A549 (cell line): ENCODE results near the gene PDGFD. TPM values are rescaled to one million over a fixed set of nuclear protein-coding genes. Genes with fewer than 3 reads are reported as not detected.

Experiments used
- ATAC-seq, 2 experiments: fragments of 200-7000 bp in 1 of 2; fragments of >200 bp in 1 of 2; cut with Nextera tagmentation in 1 of 2; cut with Tn5 transposase in 1 of 2; 3 replicates each; pipeline versions ENCODE4 v1.8.0 to v1.9.1; 2018 to 2020; ENCODE audit warnings: mild to moderate bottlenecking in 1 of 2, moderate library complexity in 1 of 2
- CTCF ChIA-PET: fragments of 300-600 bp; sonication (Branson Sonifier 250); formaldehyde crosslinking; extraction: SDS; loops from one replicate; lab custom pipeline; 2021; ENCODE audit warnings: antibody characterized with exemption, inconsistent platforms; lab: Yijun Ruan, JAX
- POLR2A ChIA-PET: fragments of 350-600 bp; formaldehyde crosslinking; extraction: SDS; loops from one replicate; lab custom pipeline; 2021; ENCODE audit warnings: antibody characterized with exemption, inconsistent platforms; lab: Yijun Ruan, JAX
- DNase-seq, 2 experiments: peaks; one replicate each; pipeline versions ENCODE4 v3.0.0 to v3.0.0-alpha.2; 2011 to 2016; ENCODE audit warnings: low read depth in 1 of 2, low spot score in 1 of 2
- FAIRE-seq: peaks from 2 replicates; lab custom pipeline; 2011; peaks lifted over from hg19 to GRCh38; lab: Jason Lieb, UNC
- H3K27ac ChIP-seq, 2 experiments: fragments of >200 bp; sonication (Bioruptor Twin); formaldehyde crosslinking; 3 replicates each; pipeline ENCODE4 v1.5.1; 2016 to 2017
- H3K4me1 ChIP-seq: fragments of >200 bp; sonication (Bioruptor Twin); formaldehyde crosslinking; 3 replicates; pipeline ENCODE4 v1.6.1; 2016
- H3K4me2 ChIP-seq: fragments of >200 bp; sonication (Bioruptor Twin); formaldehyde crosslinking; 3 replicates; pipeline ENCODE4 v1.6.1; 2016
- H3K4me3 ChIP-seq: fragments of >200 bp; sonication (Bioruptor Twin); formaldehyde crosslinking; 3 replicates; pipeline ENCODE4 v1.5.1; 2016
- H3K9me3 ChIP-seq: fragments of >200 bp; sonication (Bioruptor Twin); formaldehyde crosslinking; 3 replicates; pipeline ENCODE4 v1.6.1; 2016
- BCL3 ChIP-seq: fragments of >200 bp; sonication (Bioruptor Twin); formaldehyde crosslinking; IDR thresholded peaks from 3 replicates; pipeline ENCODE4 v1.6.1; 2016
- CBX8 ChIP-seq: fragments of 200-600 bp; sonication (generic); IDR thresholded peaks from 2 replicates; pipeline ENCODE4 v1.6.1; 2016
- EHMT2 ChIP-seq: fragments of 200-600 bp; sonication (generic); IDR thresholded peaks from 2 replicates; pipeline ENCODE4 v1.6.1; 2016; ENCODE audit warnings: antibody characterized with exemption, low read depth, mild to moderate bottlenecking, moderate library complexity
- EP300 ChIP-seq, 2 experiments: fragments of >200 bp; sonication (Bioruptor Twin); formaldehyde crosslinking; IDR thresholded peaks; 2 replicates in 1 of 2; 3 replicates in 1 of 2; pipeline ENCODE4 v1.6.1; 2016 to 2017
- ESRRA ChIP-seq: fragments of 150-350 bp; IDR thresholded peaks from 2 replicates; pipeline ENCODE4 v1.6.1; 2014; ENCODE audit warnings: mild to moderate bottlenecking, low read length, borderline replicate concordance
- FOSB ChIP-seq: fragments of 250-450 bp; sonication (Bioruptor Pico); IDR thresholded peaks from 2 replicates; pipeline ENCODE4 v1.5.0; 2020; ENCODE audit warnings: mild to moderate bottlenecking, moderate library complexity
- FOSL2 ChIP-seq, 2 experiments: fragments of 450-650 bp in 1 of 2; fragments of >200 bp in 1 of 2; sonication (Bioruptor Twin) in 1 of 2; formaldehyde crosslinking; IDR thresholded peaks; 2 replicates each; pipeline versions ENCODE4 v1.5.0 to v1.6.1; 2016 to 2020; ENCODE audit warnings: mild to moderate bottlenecking in 1 of 2, moderate library complexity in 1 of 2
- GATA3 ChIP-seq: IDR thresholded peaks from 2 replicates; pipeline ENCODE4 v1.6.1; 2012; ENCODE audit warnings: borderline replicate concordance
- HES2 ChIP-seq: fragments of >200 bp; sonication (Bioruptor Twin); formaldehyde crosslinking; IDR thresholded peaks from 2 replicates; pipeline ENCODE4 v1.6.1; 2016
- HEYL ChIP-seq: fragments of 250-450 bp; sonication (Bioruptor Pico); IDR thresholded peaks from 2 replicates; pipeline ENCODE4 v1.8.0; 2021; ENCODE audit warnings: mild to moderate bottlenecking, moderate library complexity
- HMGXB4 ChIP-seq: fragments of 250-450 bp; sonication (Bioruptor Pico); IDR thresholded peaks from 2 replicates; pipeline ENCODE4 v1.5.0; 2021; ENCODE audit warnings: mild to moderate bottlenecking, moderate library complexity, borderline replicate concordance
- HOXB5 ChIP-seq: fragments of 250-450 bp; sonication (Bioruptor Pico); IDR thresholded peaks from 2 replicates; pipeline ENCODE4 v1.5.0; 2020; ENCODE audit warnings: mild to moderate bottlenecking, moderate library complexity
- MAZ ChIP-seq: fragments of 150-350 bp; IDR thresholded peaks from 2 replicates; pipeline ENCODE4 v1.6.1; 2014; ENCODE audit warnings: antibody characterized with exemption, low read depth, low read length, borderline replicate concordance
- MYC ChIP-seq: IDR thresholded peaks from 2 replicates; pipeline ENCODE4 v1.6.1; 2012; ENCODE audit warnings: mild to moderate bottlenecking, inconsistent platforms, low read length, improper control_type of control experiment, borderline replicate concordance
- NR3C1 ChIP-seq: fragments of >200 bp; sonication (Bioruptor Twin); formaldehyde crosslinking; IDR thresholded peaks from 3 replicates; pipeline ENCODE4 v1.6.1; 2017
- PHF8 ChIP-seq: fragments of 200-600 bp; sonication (generic); IDR thresholded peaks from 2 replicates; pipeline ENCODE4 v1.6.1; 2016; ENCODE audit warnings: low read depth, mild to moderate bottlenecking, antibody characterized with exemption, moderate library complexity, borderline replicate concordance
- POLR2A ChIP-seq: IDR thresholded peaks from 2 replicates; pipeline ENCODE4 v1.6.1; 2012; ENCODE audit warnings: mild to moderate bottlenecking, low read length
- POLR2AphosphoS2 ChIP-seq: conservative IDR thresholded peaks from 2 replicates; pipeline ENCODE4 v1.6.1; 2012; ENCODE audit warnings: low read length, improper control_type of control experiment, inconsistent platforms
- RAD21 ChIP-seq, 2 experiments: fragments of >200 bp in 1 of 2; sonication (Bioruptor Twin) in 1 of 2; formaldehyde crosslinking in 1 of 2; IDR thresholded peaks in 1 of 2; conservative IDR thresholded peaks in 1 of 2; 2 replicates in 1 of 2; 3 replicates in 1 of 2; pipeline ENCODE4 v1.6.1; 2012 to 2018; ENCODE audit warnings: inconsistent platforms in 1 of 2
- RARB ChIP-seq: fragments of 250-450 bp; sonication (Bioruptor Pico); IDR thresholded peaks from 2 replicates; pipeline ENCODE4 v1.8.0; 2021; ENCODE audit warnings: mild to moderate bottlenecking, moderate library complexity
- RCOR1 ChIP-seq: fragments of 150-350 bp; IDR thresholded peaks from 2 replicates; pipeline ENCODE4 v1.6.1; 2014; ENCODE audit warnings: antibody characterized with exemption, low read length, low read depth
- REST ChIP-seq: fragments of 200-600 bp; sonication (generic); IDR thresholded peaks from 2 replicates; pipeline ENCODE4 v1.6.1; 2016; ENCODE audit warnings: antibody characterized with exemption, mild to moderate bottlenecking, moderate library complexity
- RFX5 ChIP-seq: fragments of 450-650 bp; IDR thresholded peaks from 2 replicates; pipeline ENCODE4 v1.7.1; 2014; ENCODE audit warnings: antibody characterized with exemption, mild to moderate bottlenecking, moderate library complexity
- RNF2 ChIP-seq: fragments of 200-600 bp; sonication (generic); IDR thresholded peaks from 2 replicates; pipeline ENCODE4 v1.6.1; 2016; ENCODE audit warnings: low read depth, mild to moderate bottlenecking, antibody characterized with exemption, moderate library complexity, borderline replicate concordance
- SMC3 ChIP-seq: fragments of >200 bp; sonication (Bioruptor Twin); formaldehyde crosslinking; IDR thresholded peaks from 3 replicates; pipeline ENCODE4 v1.6.1; 2018; ENCODE audit warnings: inconsistent platforms
- TP53 ChIP-seq: fragments of 250-450 bp; sonication (Bioruptor Pico); IDR thresholded peaks from 2 replicates; pipeline ENCODE4 v1.5.0; 2021; ENCODE audit warnings: mild to moderate bottlenecking, moderate library complexity
- USF2 ChIP-seq: fragments of 450-650 bp; IDR thresholded peaks from 2 replicates; pipeline ENCODE4 v1.6.1; 2014; ENCODE audit warnings: antibody characterized with exemption
- WGBS: methylation state at CpG from one replicate; pipeline ENCODE4 v1.1.6; 2017; ENCODE audit errors: missing lambda C conversion rate; 5-methylcytosine and 5-hydroxymethylcytosine counted together
- polyA plus RNA-seq, 4 experiments: library from polyadenylated mRNA; depleted of rRNA in 3 of 4; stranded (reverse); fragments of >200 nt; fragmentation: RNase III in 1 of 4; extraction: RNeasy Plus Mini Kit Qiagen cat#74134 plus additional on column Dnase treatment in 1 of 4; gene quantifications; 2 replicates in 3 of 4; 3 replicates in 1 of 4; pipeline ENCODE4 v1.2.3, GENCODE V29; 2011 to 2017

The PDGFD gene
- polyA plus RNA-seq, 2 of the 4 experiments (the other 2 are of a cell fraction) = 11.1 to 29.7 TPM

GRCh38 chr11:103867481-103867880, 296.5 kb downstream of the PDGFD start:
- H3K27ac ChIP-seq = no peak overlapping the region
- DNase-seq = no peak
- POLR2A ChIA-PET = no interaction called here
- H3K4me3 ChIP-seq = no peak overlapping the region
- TF ChIP-seq USF2 (no peak), RNF2 (no peak), POLR2AphosphoS2 (no peak), EHMT2 (no peak), GATA3 (no peak), POLR2A (no peak), RAD21 (conservative IDR thresholded peaks at IDR 0.05 in 1 of 2, IDR thresholded peaks at IDR 0.05 in 1 of 2) (no peak), HEYL (CRISPR knock-in tag) (no peak), TP53 (CRISPR knock-in tag) (no peak), EP300 (IDR thresholded peaks at IDR 0.05) (no peak), FOSB (CRISPR knock-in tag) (no peak), PHF8 (no peak), RARB (CRISPR knock-in tag) (no peak), MYC (no peak)
- TF ChIP-seq, all 56 proteins: peak for 0
- 88% methylated on average over 4 of the region's 4 CpGs for WGBS
- H3K4me1 ChIP-seq = no peaks in the 10 kb centered on the region
- no peaks in the 10 kb centered on the region for H3K9me3 ChIP-seq
- no peak for FAIRE-seq
- no peak for ATAC-seq
- CTCF ChIA-PET = no interaction called here
- H3K4me2 ChIP-seq = no peak overlapping the region

- no peak for TF ChIP-seq ESRRA
- TF ChIP-seq HES2 = no peak
- TF ChIP-seq HMGXB4 = no peak
- no peak for TF ChIP-seq CBX8
- no peak for TF ChIP-seq SMC3
- TF ChIP-seq HOXB5 (CRISPR knock-in tag) = no peak
- TF ChIP-seq FOSL2 (IDR thresholded peaks at IDR 0.05) = no peak
- TF ChIP-seq FOSL2 (CRISPR knock-in tag; IDR thresholded peaks at IDR 0.05) = no peak
- no peak for TF ChIP-seq REST
- TF ChIP-seq MAZ = no peak
- TF ChIP-seq NR3C1 = no peak
- TF ChIP-seq RCOR1 = no peak
- no peak for TF ChIP-seq RFX5
- no peak for TF ChIP-seq BCL3
- DNase-seq (no peak), FAIRE-seq (no peak), ATAC-seq (no peak)
- Histone ChIP-seq H3K4me1 (no peaks in the 10 kb centered on the region), H3K27ac (no peak overlapping the region), H3K9me3 (no peaks in the 10 kb centered on the region), H3K4me2 (no peak overlapping the region), H3K4me3 (no peak overlapping the region)
- ChIA-PET CTCF (no interaction called here), POLR2A (no interaction called here)
- 86% methylated on average over 3 of the region's 3 CpGs for WGBS
Observed at GRCh38 chr11:103863497-103863896, 300.4 kb downstream of the PDGFD start.
